HepG2 (cell line): Measurements from ENCODE around the gene ANAPC1. TPM values are rescaled to one million over a fixed set of nuclear protein-coding genes. Genes with fewer than 3 reads are reported as not detected.

Experiments used
- ADNP ChIP-seq: sonication (generic); formaldehyde crosslinking; IDR thresholded peaks from 2 replicates; pipeline ENCODE4 v1.4.0; 2020; ENCODE audit warnings: missing genetic modification reagents
- FOSL1 ChIP-seq: sonication (generic); formaldehyde crosslinking; IDR thresholded peaks from 2 replicates; pipeline ENCODE4 v1.9.0; 2021; ENCODE audit warnings: missing genetic modification reagents, borderline replicate concordance
- FOXC1 ChIP-seq: sonication (generic); formaldehyde crosslinking; IDR thresholded peaks from 2 replicates; pipeline ENCODE4 v1.8.0; 2022; ENCODE audit warnings: mild to moderate bottlenecking, missing genetic modification reagents, borderline replicate concordance
- FOXJ3 ChIP-seq: sonication (generic); formaldehyde crosslinking; IDR thresholded peaks from 2 replicates; pipeline ENCODE4 v1.4.0; 2020; ENCODE audit warnings: missing genetic modification reagents, mild to moderate bottlenecking, borderline replicate concordance
- HDAC6 ChIP-seq: fragments of 200-600 bp; sonication (generic); IDR thresholded peaks from 2 replicates; pipeline ENCODE4 v1.7.0; 2017; ENCODE audit warnings: mild to moderate bottlenecking, antibody characterized with exemption, low read length, low read depth
- HNRNPK ChIP-seq: fragments of 200-400 bp; formaldehyde crosslinking; IDR thresholded peaks from 2 replicates; pipeline ENCODE4 v1.6.1; 2018; ENCODE audit warnings: low read length, low read depth, moderate library complexity, mild to moderate bottlenecking; ENCODE audit not compliant: poor library complexity, severe bottlenecking
- ISX ChIP-seq: sonication (generic); formaldehyde crosslinking; conservative IDR thresholded peaks from 2 replicates; pipeline ENCODE4 v1.5.0; 2020; ENCODE audit warnings: missing genetic modification reagents
- KLF15 ChIP-seq: sonication (generic); formaldehyde crosslinking; IDR thresholded peaks from 2 replicates; pipeline ENCODE4 v1.8.1; 2023; ENCODE audit warnings: borderline replicate concordance, mild to moderate bottlenecking, inconsistent platforms, missing genetic modification reagents, mixed read lengths
- NFKBIZ ChIP-seq: IDR thresholded peaks from 2 replicates; pipeline ENCODE4 v1.6.1; 2018; ENCODE audit warnings: missing genetic modification reagents, missing compliant biosample characterization
- REXO4 ChIP-seq: sonication (generic); formaldehyde crosslinking; IDR thresholded peaks from 2 replicates; pipeline ENCODE4 v1.8.0; 2022; ENCODE audit warnings: missing genetic modification reagents, mild to moderate bottlenecking, borderline replicate concordance
- SAP130 ChIP-seq: IDR thresholded peaks from 2 replicates; pipeline ENCODE4 v1.6.1; 2016; ENCODE audit warnings: low read depth
- SMARCE1 ChIP-seq: fragments of 450-650 bp; IDR thresholded peaks from 2 replicates; pipeline ENCODE4 v1.6.1; 2017; ENCODE audit warnings: borderline replicate concordance
- SRF ChIP-seq: IDR thresholded peaks from 2 replicates; pipeline ENCODE4 v1.6.1; 2011; ENCODE audit warnings: mild to moderate bottlenecking, low read depth, low read length, moderate library complexity
- ZBTB34 ChIP-seq: sonication (generic); formaldehyde crosslinking; IDR thresholded peaks from 2 replicates; pipeline ENCODE4 v1.8.0; 2022; ENCODE audit warnings: mild to moderate bottlenecking, missing genetic modification reagents
- ZBTB7B ChIP-seq: sonication (generic); formaldehyde crosslinking; IDR thresholded peaks from 2 replicates; pipeline ENCODE4 v1.4.0; 2020; ENCODE audit warnings: missing genetic modification reagents
- ZFP41 ChIP-seq: sonication (generic); formaldehyde crosslinking; IDR thresholded peaks from 2 replicates; pipeline ENCODE4 v1.4.0; 2020; ENCODE audit warnings: mild to moderate bottlenecking, missing genetic modification reagents, borderline replicate concordance
- ZNF382 ChIP-seq: sonication (generic); formaldehyde crosslinking; IDR thresholded peaks from 2 replicates; pipeline ENCODE4 v1.5.0; 2020; ENCODE audit warnings: missing genetic modification reagents, mild to moderate bottlenecking, borderline replicate concordance
- ZNF546 ChIP-seq: sonication (generic); formaldehyde crosslinking; conservative IDR thresholded peaks from 2 replicates; pipeline ENCODE4 v1.8.1; 2023; ENCODE audit warnings: mild to moderate bottlenecking, missing genetic modification reagents
- ZNF678 ChIP-seq: sonication (generic); formaldehyde crosslinking; IDR thresholded peaks from 2 replicates; pipeline ENCODE4 v1.4.0; 2020; ENCODE audit warnings: mild to moderate bottlenecking, missing genetic modification reagents
- ZSCAN22 ChIP-seq: sonication (generic); formaldehyde crosslinking; IDR thresholded peaks from 2 replicates; pipeline ENCODE4 v1.4.0; 2020; ENCODE audit warnings: mild to moderate bottlenecking, missing genetic modification reagents
- ZSCAN9 ChIP-seq: IDR thresholded peaks from 2 replicates; pipeline ENCODE4 v1.6.1; 2016; ENCODE audit warnings: borderline replicate concordance
- polyA plus RNA-seq, 8 experiments: library from polyadenylated mRNA; depleted of rRNA in 3 of 8; stranded (reverse) in 7 of 8; unstranded in 1 of 8; fragments of >200 nt; fragmentation: Illumina TruSeq in 4 of 8; extraction: Trizol in 4 of 8; gene quantifications; 2 replicates each; pipeline versions ENCODE4 v1.2.1 to v1.2.3, GENCODE V29; 2011 to 2016; ENCODE audit warnings: low read depth in 4 of 8, missing spikeins in 1 of 8, mixed read lengths in 1 of 8; ENCODE audit not compliant: insufficient read depth in 1 of 8
- total RNA-seq, 5 experiments: library from RNA; depleted of rRNA; stranded (reverse); fragments of >200 nt; fragmentation: Illumina TruSeq; extraction: Trizol; gene quantifications; 2 replicates each; pipeline ENCODE4 v1.2.3, GENCODE V29; 2016; ENCODE audit warnings: low read depth in 1 of 5
- TF ChIP-seq, protein P1 (sequence below): sonication (generic); formaldehyde crosslinking; IDR thresholded peaks from 2 replicates; pipeline ENCODE4 v1.8.1; 2022; ENCODE audit warnings: low read depth, mild to moderate bottlenecking, missing genetic modification reagents
- TF ChIP-seq, protein P2 (sequence below): IDR thresholded peaks from 2 replicates; pipeline ENCODE4 v1.6.1; 2016; ENCODE audit warnings: missing biosample characterization, missing genetic modification reagents, low read depth
- TF ChIP-seq, protein P3 (sequence below): sonication (generic); formaldehyde crosslinking; IDR thresholded peaks from 2 replicates; pipeline ENCODE4 v1.5.0; 2020; ENCODE audit warnings: missing genetic modification reagents
- TF ChIP-seq, protein P4 (sequence below): IDR thresholded peaks from 2 replicates; pipeline ENCODE4 v1.6.1; 2016

Gene ANAPC1
- total and polyA plus RNA-seq, 2 of the 13 experiments (the other 11 are each of a cell fraction or from before 2014, with no cell fraction given), result 50.0 to 89.7 TPM

- TF ChIP-seq, protein P1, sequence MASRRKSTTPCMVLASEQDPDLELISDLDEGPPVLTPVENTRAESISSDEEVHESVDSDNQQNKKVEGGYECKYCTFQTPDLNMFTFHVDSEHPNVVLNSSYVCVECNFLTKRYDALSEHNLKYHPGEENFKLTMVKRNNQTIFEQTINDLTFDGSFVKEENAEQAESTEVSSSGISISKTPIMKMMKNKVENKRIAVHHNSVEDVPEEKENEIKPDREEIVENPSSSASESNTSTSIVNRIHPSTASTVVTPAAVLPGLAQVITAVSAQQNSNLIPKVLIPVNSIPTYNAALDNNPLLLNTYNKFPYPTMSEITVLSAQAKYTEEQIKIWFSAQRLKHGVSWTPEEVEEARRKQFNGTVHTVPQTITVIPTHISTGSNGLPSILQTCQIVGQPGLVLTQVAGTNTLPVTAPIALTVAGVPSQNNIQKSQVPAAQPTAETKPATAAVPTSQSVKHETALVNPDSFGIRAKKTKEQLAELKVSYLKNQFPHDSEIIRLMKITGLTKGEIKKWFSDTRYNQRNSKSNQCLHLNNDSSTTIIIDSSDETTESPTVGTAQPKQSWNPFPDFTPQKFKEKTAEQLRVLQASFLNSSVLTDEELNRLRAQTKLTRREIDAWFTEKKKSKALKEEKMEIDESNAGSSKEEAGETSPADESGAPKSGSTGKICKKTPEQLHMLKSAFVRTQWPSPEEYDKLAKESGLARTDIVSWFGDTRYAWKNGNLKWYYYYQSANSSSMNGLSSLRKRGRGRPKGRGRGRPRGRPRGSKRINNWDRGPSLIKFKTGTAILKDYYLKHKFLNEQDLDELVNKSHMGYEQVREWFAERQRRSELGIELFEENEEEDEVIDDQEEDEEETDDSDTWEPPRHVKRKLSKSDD (CRISPR knock-in tag), result no peak
- no peak for TF ChIP-seq ZSCAN9 (CRISPR knock-in tag)
- TF ChIP-seq ZSCAN22 (CRISPR knock-in tag), result no peak
- no peak for TF ChIP-seq ISX (CRISPR knock-in tag)
- no peak for TF ChIP-seq ZNF546 (CRISPR knock-in tag)
- TF ChIP-seq ADNP (CRISPR knock-in tag), result no peak
- TF ChIP-seq SAP130 (CRISPR knock-in tag), result no peak
- TF ChIP-seq ZFP41 (CRISPR knock-in tag), result no peak
- no peak for TF ChIP-seq ZNF382 (CRISPR knock-in tag)
- TF ChIP-seq REXO4 (CRISPR knock-in tag), result no peak
- TF ChIP-seq ZBTB34 (CRISPR knock-in tag), result no peak
- TF ChIP-seq, protein P2, sequence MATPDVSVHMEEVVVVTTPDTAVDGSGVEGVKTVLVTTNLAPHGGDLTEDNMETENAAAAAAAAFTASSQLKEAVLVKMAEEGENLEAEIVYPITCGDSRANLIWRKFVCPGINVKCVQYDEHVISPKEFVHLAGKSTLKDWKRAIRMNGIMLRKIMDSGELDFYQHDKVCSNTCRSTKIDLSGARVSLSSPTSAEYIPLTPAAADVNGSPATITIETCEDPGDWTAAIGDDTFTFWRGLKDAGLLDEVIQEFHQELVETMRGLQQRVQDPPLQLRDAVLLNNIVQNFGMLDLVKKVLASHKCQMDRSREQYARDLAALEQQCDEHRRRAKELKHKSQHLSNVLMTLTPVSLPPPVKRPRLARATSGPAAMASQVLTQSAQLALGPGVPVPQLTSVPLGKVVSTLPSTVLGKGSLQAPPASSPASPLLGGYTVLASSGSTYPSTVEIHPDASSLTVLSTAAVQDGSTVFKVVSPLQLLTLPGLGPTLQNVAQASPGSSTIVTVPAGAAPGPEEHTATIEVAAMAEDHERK (CRISPR knock-in tag), result no peak
- no peak for TF ChIP-seq FOXJ3 (CRISPR knock-in tag)
- TF ChIP-seq, protein P3, sequence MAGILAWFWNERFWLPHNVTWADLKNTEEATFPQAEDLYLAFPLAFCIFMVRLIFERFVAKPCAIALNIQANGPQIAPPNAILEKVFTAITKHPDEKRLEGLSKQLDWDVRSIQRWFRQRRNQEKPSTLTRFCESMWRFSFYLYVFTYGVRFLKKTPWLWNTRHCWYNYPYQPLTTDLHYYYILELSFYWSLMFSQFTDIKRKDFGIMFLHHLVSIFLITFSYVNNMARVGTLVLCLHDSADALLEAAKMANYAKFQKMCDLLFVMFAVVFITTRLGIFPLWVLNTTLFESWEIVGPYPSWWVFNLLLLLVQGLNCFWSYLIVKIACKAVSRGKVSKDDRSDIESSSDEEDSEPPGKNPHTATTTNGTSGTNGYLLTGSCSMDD (CRISPR knock-in tag), result no peak
- no peak for TF ChIP-seq FOXC1 (CRISPR knock-in tag)
- no peak for TF ChIP-seq HNRNPK
- TF ChIP-seq, protein P4, sequence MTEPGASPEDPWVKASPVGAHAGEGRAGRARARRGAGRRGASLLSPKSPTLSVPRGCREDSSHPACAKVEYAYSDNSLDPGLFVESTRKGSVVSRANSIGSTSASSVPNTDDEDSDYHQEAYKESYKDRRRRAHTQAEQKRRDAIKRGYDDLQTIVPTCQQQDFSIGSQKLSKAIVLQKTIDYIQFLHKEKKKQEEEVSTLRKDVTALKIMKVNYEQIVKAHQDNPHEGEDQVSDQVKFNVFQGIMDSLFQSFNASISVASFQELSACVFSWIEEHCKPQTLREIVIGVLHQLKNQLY (CRISPR knock-in tag), result no peak
- no peak for TF ChIP-seq NFKBIZ (CRISPR knock-in tag)
- no peak for TF ChIP-seq SRF
- TF ChIP-seq ZNF678 (CRISPR knock-in tag), result no peak
- TF ChIP-seq ZBTB7B, result peak; percentile 28; the same call in 1 of the 2 replicates
- no peak for TF ChIP-seq FOSL1
- no peak for TF ChIP-seq SMARCE1
- no peak for TF ChIP-seq HDAC6
- TF ChIP-seq KLF15 (CRISPR knock-in tag), result no peak
Measured at GRCh38 chr2:111932841-111933291, 48.9 kb upstream of the ANAPC1 start (continued).
